ENCODE results near the gene SRP14.
A peak's percentile ranks its signal among the peaks of the same experiment; 100 is the strongest.
"Not testable (repeated sequence)": the region's sequence is repeated elsewhere in the genome, so short reads cannot be mapped to it uniquely, and the experiment has no call there.

Gene SRP14

GRCh38 chr15:40048926-40049475 is 10.0 kb upstream of the SRP14 start:
- DNase-seq = no peak

DNA sequence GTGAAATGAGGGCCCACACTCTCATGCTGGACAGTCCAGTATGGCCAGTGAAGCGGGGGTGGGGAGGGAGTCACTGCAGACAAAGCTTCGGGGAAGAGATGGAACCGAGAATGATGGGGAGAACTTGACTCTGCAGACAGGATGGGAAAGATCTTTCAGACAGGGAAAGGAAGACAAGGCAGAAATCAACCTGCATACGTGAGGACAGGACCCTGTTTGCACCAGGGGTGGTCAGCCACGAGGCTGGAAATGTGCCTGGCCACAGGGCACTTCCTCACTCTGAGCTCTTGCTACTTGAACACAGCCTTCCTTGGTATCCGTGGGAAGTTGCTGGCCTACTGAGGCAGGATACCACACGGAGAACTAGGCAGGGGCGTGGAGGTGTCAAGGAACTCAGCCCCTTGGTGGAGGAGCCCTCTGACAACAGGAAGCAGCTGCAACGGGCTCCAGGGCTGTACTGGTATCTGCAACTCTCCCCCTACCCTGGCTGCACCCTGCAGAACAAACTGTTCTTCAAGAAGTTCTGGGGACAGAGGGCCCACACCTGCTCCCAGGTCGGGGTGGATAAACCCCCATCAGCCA is 9.3 kb upstream of the SRP14 start:
- DNase-seq = no peak

DNA sequence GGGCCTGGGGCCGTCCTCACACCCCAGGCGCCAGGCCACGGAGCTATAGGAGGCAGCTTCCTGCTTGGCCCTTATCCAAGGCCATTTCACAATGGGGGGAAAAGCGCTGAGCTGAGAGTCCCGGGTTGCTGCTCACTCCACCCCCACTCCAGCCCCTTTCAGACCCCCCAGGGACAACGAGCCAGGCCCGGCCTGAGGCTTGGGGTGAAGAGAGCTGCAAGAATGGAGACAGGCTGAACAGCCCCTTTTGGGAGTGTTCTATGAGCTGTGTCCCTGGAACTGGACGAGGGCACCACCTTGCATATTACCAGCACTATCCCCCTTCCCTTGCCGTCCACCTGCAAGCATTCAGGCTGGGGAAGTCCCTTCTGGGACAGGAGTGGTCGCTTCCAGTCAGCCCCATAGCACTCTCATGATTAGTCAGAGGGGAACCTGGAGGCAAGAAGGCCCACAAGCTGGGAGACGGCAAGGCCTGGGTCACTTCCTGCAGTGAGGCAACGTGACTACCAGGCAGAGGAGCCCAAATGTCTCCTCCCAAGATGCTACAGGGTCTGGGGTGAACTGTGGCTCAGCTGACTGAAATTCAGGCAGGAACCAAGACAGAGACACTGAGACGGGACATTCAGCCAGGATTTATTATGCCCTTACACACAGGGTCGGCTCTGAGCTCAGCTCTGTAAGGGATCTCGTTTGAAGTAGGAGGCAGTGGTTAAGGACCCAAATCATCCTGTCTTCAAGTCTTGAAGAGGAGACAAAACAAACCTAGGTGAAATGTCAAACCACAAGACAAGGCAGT is 8.6 kb upstream of the SRP14 start:
- DNase-seq = peak; percentile 77

DNA sequence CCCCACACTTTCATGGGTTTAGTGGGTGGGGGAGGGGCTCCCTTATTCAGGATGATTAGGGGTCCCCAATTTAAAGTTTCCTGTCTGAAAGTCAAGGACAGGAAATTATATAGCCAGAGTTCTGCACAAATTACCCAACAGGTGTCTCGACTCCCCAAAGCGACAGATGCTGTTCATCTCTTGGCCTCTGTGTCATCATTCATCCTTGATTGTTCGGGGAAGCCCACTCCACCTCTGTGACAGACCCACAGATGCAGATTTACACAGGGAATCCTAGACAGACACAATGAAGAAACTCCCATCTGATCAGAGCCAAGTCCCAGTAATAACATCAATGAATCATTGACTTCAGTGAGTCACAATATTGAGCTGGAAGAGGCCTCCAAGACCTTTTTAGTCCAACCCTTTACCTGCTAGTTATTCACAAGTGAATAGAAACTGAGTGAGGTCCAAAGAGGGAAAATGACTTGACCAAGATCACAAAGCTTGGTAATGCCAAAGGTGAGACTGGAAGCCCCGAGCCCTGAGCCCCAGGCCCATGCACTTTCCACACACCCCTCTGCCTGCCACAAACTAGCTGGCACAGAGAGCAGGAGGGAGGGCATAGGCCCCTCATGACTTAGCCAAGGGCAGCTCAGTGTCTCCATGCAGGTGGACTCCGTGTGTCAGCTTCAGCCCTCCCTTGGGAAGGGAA is 7.9 kb upstream of the SRP14 start:
- peak; percentile 83 for DNase-seq

DNA sequence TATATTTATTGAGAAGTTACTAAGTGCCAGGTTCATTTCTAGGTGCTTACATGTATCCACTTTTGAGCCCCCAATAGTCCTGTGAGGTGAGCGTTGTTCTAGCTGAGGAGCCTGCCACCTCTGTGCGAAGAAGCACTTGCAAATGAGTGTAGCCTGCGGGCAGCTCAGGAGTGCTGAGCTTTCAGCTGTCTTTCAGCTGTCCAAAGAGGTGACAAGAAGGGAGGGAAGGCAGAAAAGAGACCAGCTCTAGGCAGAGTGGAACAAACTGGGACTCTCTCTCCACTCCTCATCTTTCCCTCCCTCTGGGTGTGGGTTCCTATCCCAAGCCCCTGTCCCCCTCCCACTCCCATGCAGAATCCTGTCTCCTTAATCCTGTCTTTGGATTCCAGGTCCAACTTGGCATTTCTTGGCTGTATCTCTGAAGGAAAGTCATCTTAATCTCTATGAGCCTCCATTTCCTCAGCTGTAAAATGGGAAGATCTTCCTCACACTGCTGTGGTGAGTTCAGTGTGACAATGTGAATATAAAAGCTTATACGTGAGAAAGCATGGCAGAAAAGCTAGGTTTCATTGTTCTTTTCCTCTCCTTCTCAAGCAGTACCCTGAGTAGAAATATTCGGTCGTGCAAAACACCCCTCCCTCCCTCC is 6.7 kb upstream of the SRP14 start:
- no peak for DNase-seq

- peak; percentile 78 for DNase-seq
Observed at GRCh38 chr15:40044717-40045571, 6.0 kb upstream of the SRP14 start.

DNA sequence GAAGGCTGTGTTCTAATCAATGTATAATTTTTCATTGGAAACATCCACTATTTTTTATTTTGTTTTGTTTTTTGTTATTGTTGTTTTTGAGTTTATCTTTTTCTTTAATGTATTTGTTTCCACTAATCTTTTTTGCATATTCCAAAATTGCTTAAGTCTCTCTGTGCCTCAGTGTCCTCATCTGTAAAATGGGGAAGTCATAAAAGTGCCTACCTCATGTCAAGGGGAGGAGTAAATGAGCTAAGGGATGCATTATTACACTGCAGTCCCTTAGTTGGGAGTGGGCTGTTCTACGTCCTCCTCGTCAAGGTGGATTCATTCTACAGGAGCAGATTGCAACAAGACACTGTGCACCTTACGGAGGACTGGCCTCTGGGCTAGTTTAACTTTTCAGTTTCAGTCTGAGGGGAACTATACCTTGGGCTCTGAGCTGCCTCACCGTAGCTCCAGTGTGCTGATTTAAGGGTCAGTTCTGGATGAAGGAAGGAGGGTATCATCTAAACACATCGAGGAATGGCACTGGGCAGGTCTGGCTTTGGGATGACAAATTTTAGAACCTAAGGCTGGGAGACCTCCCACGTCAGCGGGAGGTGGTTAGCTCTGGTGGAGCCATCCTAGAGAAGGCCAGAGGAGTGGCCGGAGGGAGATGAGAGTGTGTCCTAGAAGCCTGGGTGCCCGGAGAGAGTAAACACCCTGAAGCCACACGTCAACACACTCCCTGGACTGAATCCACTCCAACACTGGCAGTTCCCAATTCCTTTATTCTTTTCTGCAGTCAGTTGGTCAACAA is 5.1 kb upstream of the SRP14 start:
- DNase-seq = no peak

GRCh38 chr15:40042791-40043320 is 3.9 kb upstream of the SRP14 start:
- no peak for DNase-seq

DNA sequence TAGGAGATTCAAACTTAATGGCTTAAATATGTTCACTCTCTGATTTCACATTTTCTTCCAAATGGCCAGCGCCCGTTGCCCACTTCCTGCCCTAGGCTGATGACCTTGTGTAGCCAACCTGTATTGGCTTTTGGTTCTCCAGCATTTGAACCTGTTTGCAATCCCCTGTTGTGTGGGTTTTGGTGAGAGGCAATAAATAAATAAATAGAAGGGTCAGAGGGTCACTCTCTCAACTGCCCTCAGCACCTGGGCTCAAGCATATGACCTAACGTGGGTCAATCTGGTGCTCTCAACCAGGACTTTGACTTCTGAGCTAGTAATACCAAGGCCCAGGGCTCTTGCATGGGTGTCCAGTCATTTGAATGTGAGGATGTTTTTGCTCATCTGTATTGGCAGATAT is 1.8 kb upstream of the SRP14 start:
- no peak for DNase-seq

DNA sequence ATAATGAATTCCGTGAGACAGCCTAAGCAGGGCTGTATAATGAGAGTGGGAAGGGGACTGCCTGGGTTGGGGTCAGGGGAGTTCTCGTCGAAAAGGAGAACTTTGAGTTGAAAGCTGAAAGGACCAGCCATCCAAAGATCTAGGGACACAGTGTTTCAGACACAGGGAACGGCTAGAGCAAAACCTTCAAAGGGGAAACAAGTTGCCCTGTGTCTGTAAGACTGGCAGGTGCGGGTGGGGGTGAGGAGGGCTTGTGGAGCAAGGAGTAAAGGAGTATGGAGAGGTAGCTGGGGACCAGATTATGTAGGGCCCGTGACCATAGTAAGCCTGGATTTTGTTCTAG is 1.3 kb upstream of the SRP14 start:
- DNase-seq = no peak

GRCh38 chr15:40038275-40038637 is 725 bp downstream of the SRP14 start:
- DNase-seq = peak; percentile 27

GRCh38 chr15:40037721-40038120 is 1.3 kb downstream of the SRP14 start:
- no peak for DNase-seq

- DNase-seq = not testable (repeated sequence)
Observed at GRCh38 chr15:40035182-40035581, 3.8 kb downstream of the SRP14 start.

DNA sequence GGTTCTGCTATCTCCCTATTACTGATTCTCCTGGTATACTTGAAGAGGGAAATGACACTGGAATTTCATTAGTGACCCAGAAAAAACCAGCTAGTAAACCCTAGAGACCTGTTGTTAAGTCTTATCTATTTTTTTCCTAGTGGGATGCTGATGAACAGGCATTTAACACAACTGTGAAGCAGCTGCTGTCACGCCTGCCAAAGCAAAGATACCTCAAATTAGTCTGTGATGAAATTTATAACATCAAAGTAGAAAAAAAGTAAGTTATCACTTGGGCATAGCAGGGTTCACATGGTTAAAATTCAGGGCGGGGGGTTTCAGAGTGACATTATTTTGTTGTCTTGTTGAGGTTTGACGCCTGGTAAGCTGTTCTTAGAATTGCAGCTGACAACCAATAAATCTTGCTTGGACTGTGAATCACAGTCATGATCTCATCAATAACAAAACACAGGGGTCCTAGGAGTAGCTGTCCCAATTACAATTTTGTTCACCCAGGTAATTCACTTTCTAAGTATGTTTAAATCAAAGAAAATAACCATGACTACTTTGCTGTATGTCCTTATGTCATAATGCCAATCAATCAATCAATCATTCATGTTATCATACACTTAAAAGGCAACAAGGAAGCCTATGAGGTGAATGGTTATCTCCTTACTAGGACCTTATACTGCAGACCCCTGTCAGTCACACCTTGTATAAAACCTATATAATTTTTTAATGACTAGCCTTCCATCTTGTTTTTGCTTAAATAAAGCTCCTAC is 4.6 kb downstream of the SRP14 start:
- no peak for DNase-seq

DNA sequence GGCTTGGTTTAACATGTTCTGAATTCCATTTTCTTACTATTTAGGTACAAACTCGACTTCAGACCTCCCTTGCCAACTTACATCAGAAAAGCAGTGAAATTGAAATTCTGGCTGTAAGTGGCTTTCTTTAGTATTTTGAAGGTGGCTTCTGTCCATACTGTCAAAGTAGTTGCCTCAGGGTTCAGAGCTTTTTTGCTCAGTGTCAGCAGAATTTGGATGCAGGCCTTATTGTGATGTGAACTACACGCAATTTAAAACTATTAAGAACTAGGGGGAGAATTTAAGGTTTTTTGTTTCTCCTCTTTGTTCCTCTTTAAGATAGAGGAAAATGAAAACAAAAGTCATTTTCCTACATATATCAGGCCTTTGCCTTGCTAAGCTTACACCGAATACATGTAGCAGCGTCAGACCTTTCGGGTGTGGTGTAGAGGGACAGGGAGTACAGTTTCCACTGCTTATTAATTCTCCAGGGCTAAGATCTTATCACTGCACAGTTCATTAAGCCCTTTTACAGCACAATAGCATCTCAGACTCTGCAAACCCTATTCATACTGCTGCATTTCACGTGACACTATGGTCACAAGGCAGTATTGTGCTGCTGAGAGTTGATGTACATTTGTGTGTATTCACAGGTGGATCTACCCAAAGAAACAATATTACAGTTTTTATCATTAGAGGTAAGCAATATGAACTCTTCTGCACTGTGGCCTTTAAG is 6.7 kb downstream of the SRP14 start:
- DNase-seq = no peak

DNA sequence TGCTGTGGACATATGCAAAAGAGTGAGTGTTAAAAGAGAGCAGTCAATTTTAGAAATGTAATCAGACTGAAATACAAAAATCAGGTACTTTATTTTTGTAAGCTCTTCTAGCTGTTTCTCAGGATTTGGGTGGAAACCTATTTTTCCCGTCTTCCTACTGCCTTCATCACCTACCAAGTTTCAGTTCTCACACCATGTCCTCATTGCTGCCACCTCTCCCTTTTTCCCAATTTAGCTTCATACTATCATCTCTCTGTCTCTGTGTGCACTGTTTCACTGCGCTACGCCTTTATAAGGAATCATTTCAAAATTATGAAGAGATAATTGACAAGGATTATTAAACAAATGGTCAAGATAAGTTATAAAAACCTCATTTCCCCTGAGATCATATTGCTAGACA is 7.7 kb downstream of the SRP14 start:
- no peak for DNase-seq

DNA sequence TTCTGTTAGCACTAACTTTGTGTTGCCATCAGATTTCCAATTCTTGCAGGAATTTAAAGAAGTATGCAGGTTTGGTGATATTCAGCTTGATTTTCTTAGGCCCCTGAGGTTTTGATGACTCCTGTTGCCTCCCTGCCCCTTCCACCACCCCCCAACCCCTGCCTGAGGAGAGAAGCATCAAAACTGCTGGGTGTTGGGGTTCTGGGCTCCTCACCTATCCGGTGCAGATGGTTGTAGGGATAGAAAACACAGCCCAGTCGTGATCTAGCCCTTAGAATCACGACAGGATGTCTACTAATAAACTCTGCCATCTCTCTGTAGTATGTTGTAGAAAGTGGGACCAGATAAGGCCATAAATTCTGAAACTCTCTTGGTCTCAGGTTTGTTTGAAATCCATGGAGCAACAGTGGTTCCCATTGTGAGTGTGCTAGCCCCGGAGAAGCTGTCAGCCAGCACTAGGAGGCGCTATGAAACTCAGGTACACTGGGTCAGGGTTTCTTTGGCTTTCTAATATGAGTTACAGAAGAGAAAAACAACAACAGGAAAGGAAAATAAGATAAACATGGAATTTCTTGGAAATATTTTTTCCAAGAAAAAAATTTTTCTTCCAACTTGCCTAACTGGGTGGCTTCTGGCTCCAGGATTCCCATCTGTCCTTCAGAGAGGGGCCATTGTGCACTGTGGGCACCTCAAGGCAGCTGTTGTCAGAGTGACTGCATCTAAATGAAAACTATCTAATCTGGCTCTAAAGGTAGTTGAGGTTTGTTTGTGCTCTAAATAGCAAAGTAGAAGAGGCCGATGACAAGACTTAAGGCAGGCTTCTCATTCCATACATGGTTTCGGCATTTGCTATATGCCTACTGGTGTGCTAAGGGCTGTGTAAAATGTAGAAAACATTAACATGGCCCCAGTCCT is 8.7 kb downstream of the SRP14 start:
- no peak for DNase-seq

- no peak for DNase-seq
Observed at GRCh38 chr15:40028853-40029252, 10.1 kb downstream of the SRP14 start.

GRCh38 chr15:40028193-40028592 is 10.8 kb downstream of the SRP14 start:
- peak; percentile 12 for DNase-seq
